T-helper 17 cell (primary cell): ENCODE data around the gene EDRF1. TPM values are rescaled to one million over a fixed set of nuclear protein-coding genes. Genes with fewer than 3 reads are reported as not detected.
A peak's percentile ranks its signal among the peaks of the same experiment; 100 is the strongest.

Experiments
- ATAC-seq: fragments of 150-1000 bp; cut with Tn5 transposase; 2 replicates; pipeline ENCODE4 v1.10.0; 2021; ENCODE audit warnings: mild to moderate bottlenecking, moderate library complexity
- DNase-seq, 3 donors: peaks; one replicate each; pipeline versions ENCODE4 v3.0.0 to v3.0.0-alpha.2; 2020 to 2021
- H3K9me3 ChIP-seq: one replicate; pipeline ENCODE4 v1.7.0; 2013; ENCODE audit warnings: low read length, mild to moderate bottlenecking; ENCODE audit not compliant: control insufficient read depth, poor library complexity, severe bottlenecking
- H3K27ac Mint-ChIP-seq: one replicate; pipeline ENCODE4 v1.8.0; 2022; ENCODE audit warnings: mild to moderate bottlenecking, moderate library complexity, mixed read lengths
- H3K27me3 Mint-ChIP-seq: one replicate; pipeline ENCODE4 v1.8.0; 2022; ENCODE audit warnings: mixed read lengths
- H3K36me3 Mint-ChIP-seq: one replicate; pipeline ENCODE4 v1.8.0; 2022; ENCODE audit warnings: low read depth, mixed read lengths
- H3K4me1 Mint-ChIP-seq: one replicate; pipeline ENCODE4 v1.8.0; 2022; ENCODE audit warnings: mild to moderate bottlenecking, mixed read lengths
- H3K4me3 Mint-ChIP-seq: one replicate; pipeline ENCODE4 v1.8.0; 2022; ENCODE audit warnings: mild to moderate bottlenecking, moderate library complexity, mixed read lengths
- total RNA-seq, 4 donors: library from RNA in 2 of 4; stranded (reverse) in 2 of 4; gene quantifications; one replicate each; pipeline ENCODE4 v1.2.3 and lab custom pipeline; 2022 to 2026

The EDRF1 gene
- total RNA-seq, 2 donors from 2014 or later = 33.5 to 51.1 TPM

DNA sequence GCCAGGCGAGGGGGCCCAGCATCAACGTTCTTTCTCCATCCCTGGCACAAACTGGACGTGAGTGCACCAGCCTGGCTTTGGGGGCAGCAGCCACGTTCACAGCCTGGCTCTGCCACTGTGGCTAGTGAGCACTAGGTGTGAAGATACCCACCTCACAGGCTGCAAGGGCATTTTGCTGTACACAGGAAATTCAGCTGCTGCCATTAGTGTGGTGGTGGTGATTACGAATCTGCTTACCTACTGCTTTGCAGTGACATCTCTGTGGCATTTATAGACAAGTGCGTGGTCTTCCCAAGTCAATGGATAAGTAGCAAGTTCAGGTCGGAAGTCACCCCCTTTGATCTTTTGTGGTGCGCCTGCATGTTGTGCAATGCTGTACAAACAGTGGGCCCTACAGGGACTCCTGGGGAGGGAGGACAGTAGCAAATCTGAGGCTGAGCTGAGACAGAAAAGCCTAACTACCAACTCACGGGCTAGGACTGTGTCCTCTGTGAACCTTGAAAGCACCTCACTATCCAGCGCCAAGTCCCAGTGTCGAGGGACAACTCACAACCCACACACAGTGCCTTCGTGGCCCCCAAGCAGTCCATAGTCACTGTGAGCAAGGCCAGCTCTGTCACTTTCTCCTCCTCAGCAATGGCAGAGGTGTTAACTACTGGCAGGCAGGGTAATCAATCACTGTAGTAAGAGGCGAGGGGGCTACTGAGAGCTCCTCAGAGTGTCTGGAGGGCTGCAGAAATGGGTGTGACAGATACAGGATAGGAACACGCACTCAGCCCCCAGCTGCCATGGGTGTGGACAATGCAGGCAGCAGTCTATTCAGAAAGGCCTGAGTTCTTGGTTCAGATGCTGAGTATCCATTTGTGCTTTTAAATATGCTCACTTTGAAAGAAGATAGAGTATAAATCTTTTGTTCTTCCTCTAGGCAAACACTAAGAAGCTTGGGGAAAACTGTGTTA, 73.1 kb downstream of the EDRF1 start:
- ATAC-seq = no peak
- H3K9me3 ChIP-seq = no peaks in the 10 kb centered on the region
- Mint-ChIP-seq H3K36me3 (peaks cover 12% of the 10 kb centered on the region), H3K4me3 (peak overlapping the region; percentile 36), H3K27me3 (no peaks in the 10 kb centered on the region), H3K4me1 (peaks cover 15% of the 10 kb centered on the region), H3K27ac (no peak overlapping the region)
- DNase-seq = no peak

DNA sequence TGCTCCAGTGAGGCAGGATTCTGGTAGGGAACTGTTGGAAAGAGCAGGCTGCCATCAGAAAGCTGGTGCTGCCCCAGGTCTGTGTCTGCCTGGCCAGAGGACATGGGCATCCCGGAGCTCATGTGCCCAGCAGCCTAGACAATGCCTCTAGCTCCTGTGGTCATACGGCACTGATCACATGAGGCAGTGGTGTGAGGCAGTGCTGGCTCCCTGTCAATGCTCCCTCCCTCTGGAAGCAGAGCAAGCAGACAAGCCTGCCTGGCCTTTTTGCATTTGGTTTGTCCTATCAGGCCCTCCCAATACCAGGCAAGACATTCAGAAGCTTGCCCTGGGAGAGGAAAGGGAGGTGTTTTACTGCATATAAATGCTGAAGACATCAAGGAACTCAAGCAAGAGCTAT, 75.6 kb downstream of the EDRF1 start:
- H3K4me1 Mint-ChIP-seq = peaks cover 3% of the 10 kb centered on the region
- H3K27me3 Mint-ChIP-seq = no peaks in the 10 kb centered on the region
- no peak for DNase-seq
- ATAC-seq = no peak
- H3K4me3 Mint-ChIP-seq = no peak overlapping the region
- H3K27ac Mint-ChIP-seq = no peak overlapping the region
- peaks cover 11% of the 10 kb centered on the region for H3K36me3 Mint-ChIP-seq
- H3K9me3 ChIP-seq = no peaks in the 10 kb centered on the region

DNA sequence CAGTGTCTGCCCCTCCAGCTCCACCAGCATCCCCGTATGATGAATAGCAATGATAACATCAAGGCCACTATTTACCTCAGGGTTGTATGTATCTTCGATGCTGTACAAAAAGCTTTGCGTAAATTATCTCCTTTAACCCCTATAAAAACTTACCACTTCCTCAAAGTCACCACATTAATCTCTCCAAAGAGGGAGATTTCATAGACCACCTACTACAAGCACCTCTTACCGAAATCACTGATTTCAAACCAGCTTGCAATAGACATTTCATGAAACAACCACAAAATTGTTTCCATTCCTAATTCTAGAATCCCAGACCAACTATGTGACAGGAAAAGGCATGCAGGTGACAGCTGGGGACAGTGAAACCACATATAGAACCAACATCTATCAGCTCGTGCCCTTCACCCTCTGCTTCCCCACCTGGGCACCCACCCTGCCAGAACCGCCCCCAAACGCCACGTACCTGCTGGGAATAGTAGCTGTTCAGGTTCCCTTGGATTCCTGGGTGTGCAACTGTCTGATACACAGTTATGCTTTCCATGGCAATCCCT, 76.2 kb downstream of the EDRF1 start:
- H3K36me3 Mint-ChIP-seq = peaks cover 12% of the 10 kb centered on the region
- no peak overlapping the region for H3K4me3 Mint-ChIP-seq
- ATAC-seq (no peak), DNase-seq (no peak)
- H3K27ac Mint-ChIP-seq = peak overlapping the region; percentile 16
- no peaks in the 10 kb centered on the region for H3K27me3 Mint-ChIP-seq
- peaks cover 4% of the 10 kb centered on the region for H3K4me1 Mint-ChIP-seq
- H3K9me3 ChIP-seq = no peaks in the 10 kb centered on the region

DNA sequence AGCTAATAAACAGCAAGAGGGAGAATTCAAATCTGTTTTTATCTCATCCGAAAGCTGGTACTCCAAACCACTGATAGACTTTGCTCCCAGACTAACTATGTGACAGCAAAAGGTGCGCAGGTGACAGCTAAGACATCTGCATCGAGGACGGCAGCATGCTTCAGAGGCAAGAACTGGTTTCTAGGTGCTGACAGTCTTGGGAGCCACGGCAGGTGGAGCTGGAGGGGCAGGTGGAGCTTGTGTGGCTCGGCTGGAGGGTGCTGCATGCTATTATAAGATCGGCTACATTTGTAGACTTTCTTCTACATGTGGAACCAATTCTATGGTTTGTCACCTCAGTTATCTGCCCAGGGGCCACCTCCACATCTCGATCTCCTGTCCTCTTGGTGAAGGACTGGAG, 77.9 kb downstream of the EDRF1 start:
- no peak for ATAC-seq

DNA sequence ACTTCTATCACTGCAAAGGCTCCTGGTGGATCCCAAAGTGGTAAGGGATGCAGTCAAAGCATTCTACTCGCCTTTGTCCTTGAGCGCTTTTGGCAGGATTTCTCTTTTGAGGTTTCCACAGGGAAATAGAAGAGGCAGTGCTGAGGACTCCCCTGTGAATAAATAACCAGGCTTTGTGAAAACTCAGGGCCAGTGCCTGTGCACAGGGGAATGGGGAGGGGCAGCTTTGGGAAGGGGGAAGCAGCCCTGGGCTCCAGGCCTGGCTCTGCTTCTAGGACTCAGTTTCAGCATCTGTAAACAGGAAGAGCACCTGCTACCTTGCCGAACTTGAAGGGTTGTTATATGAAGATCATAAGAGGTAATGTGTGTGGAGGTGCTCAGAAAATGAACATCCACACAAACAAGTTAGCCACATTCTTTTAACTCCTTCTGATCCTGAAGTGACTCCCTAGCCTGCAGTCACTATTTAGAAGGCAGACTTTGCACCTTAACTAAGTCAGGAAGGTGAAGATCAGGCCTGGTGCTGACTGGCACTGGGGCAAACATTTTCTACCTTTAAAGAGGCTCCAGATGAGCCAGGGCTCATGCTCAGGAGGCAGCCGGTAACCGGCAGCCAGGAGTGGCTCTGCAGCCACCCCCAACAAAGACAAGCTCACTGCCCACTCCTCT, 78.6 kb downstream of the EDRF1 start:
- ATAC-seq (no peak), DNase-seq (no peak)
- H3K4me3 Mint-ChIP-seq = no peak overlapping the region
- peaks cover 10% of the 10 kb centered on the region for H3K36me3 Mint-ChIP-seq
- H3K27ac Mint-ChIP-seq = peak overlapping the region; percentile 11
- no peaks in the 10 kb centered on the region for H3K9me3 ChIP-seq
- peaks cover 4% of the 10 kb centered on the region for H3K4me1 Mint-ChIP-seq
- H3K27me3 Mint-ChIP-seq = no peaks in the 10 kb centered on the region

More for the DNA sequence above, 77.9 kb downstream of the EDRF1 start:
- DNase-seq = no peak
- H3K36me3 Mint-ChIP-seq = peaks cover 10% of the 10 kb centered on the region
- H3K27ac Mint-ChIP-seq = no peak overlapping the region
- H3K4me1 Mint-ChIP-seq = peaks cover 4% of the 10 kb centered on the region
- no peaks in the 10 kb centered on the region for H3K9me3 ChIP-seq
- H3K27me3 Mint-ChIP-seq = no peaks in the 10 kb centered on the region
- no peak overlapping the region for H3K4me3 Mint-ChIP-seq

DNA sequence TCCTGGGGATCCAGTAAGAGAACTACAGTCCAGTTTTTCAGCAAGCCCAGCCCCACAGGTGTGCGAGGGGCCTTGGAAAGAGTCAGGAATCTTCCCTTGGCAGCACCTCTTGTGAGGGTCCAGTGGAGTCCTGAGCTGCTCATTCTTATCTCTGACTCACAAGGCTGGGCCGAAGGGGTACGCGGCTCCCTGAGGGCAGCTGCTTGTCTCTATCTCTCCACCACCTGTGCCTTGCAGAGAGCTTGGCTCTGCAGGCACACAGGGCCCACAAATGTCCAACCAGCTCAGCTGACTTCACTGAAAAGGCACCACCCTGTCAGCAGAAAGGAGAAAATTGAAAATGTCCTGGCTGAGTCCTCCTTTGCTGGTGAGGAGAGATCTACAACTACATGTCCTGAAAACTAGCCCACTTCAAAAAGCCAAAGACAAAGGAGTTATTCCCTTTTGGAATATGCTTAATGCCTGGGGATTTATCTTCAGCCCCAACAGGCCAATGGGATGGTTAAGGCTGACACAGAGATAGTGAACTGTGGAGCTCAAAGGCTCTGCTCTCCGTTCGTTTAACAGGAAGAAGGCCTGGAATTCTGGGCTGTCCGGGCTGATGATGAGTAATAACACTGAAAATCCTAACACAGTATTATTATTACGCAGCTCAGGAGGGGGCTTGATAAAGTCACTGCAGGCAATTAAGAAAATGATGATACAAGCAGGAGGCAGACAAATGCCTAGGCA, 80.1 kb downstream of the EDRF1 start:
- Mint-ChIP-seq H3K4me3 (no peak overlapping the region), H3K4me1 (peaks cover 4% of the 10 kb centered on the region), H3K27me3 (no peaks in the 10 kb centered on the region), H3K27ac (peak overlapping the region; percentile 14), H3K36me3 (peaks cover 5% of the 10 kb centered on the region)
- ATAC-seq = no peak
- DNase-seq = no peak
- H3K9me3 ChIP-seq = no peaks in the 10 kb centered on the region

DNA sequence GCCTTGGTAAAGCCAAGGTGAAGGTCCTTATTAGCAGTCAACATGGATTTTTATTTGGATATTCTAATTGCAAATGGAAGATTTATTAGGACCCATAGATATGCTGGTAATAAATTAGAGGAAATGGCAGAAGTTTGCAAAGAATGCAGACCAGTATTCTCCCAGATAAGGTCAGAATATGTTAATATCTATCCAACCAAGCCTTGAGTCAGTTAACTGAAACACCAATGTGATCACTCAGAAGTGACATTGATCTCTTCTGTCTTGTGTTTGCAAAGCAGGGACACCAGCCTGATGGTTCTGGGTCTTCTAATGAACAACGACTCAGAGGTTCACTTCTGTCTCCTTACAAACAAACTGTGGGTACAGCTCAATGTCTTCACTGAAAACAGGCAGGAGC, 82.1 kb downstream of the EDRF1 start:
- no peak for DNase-seq
- no peak overlapping the region for H3K27ac Mint-ChIP-seq
- H3K4me3 Mint-ChIP-seq = no peak overlapping the region
- no peaks in the 10 kb centered on the region for H3K9me3 ChIP-seq
- H3K36me3 Mint-ChIP-seq = peaks cover 2% of the 10 kb centered on the region
- no peaks in the 10 kb centered on the region for H3K27me3 Mint-ChIP-seq
- no peak for ATAC-seq
- H3K4me1 Mint-ChIP-seq = peaks cover 4% of the 10 kb centered on the region

DNA sequence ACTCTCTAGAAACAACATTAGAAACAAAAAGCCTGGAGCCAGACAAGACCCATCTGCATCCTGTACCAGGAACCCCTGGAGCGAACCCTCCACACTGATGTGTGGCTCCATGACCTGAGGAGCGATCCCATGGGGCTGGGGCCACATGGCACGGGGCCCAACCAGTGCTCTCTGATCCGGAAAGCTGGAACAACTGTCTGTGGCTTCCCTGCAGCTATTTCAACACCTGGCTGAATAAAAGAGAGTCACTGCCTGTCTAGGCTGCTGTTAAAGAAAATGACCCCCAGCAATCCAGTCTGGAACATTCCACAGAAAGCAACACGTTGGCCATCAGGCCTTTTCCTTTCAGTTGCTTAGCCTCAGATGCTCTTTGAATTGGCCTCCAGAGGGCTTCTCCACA, 82.6 kb downstream of the EDRF1 start:
- no peak for ATAC-seq

DNA sequence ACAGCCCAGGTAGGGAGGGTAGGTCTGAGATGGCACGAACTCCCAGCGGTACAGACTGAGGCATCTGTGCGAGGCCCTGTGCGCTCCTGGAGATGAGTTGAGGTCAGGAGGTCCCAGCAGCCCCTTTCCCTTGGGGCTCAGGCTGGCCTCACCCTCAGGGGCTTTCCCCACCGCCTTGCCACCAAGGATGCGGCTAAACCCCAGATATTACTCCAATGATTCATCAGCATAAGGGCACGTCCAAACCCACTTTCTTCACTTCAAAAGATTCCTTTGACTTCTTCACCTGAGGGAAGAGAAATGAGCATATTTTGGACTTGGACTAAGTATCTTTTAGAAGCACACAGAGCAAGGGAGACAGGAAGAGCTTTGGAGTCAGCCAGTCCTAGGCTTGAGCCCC, 83.2 kb downstream of the EDRF1 start:
- DNase-seq = no peak
- no peaks in the 10 kb centered on the region for H3K27me3 Mint-ChIP-seq
- H3K4me1 Mint-ChIP-seq = peaks cover 4% of the 10 kb centered on the region
- no peaks in the 10 kb centered on the region for H3K9me3 ChIP-seq
- no peak overlapping the region for H3K4me3 Mint-ChIP-seq
- no peak overlapping the region for H3K27ac Mint-ChIP-seq
- H3K36me3 Mint-ChIP-seq = peaks cover 6% of the 10 kb centered on the region
- no peak for ATAC-seq

More for the DNA sequence above, 82.6 kb downstream of the EDRF1 start:
- Mint-ChIP-seq H3K4me1 (peaks cover 4% of the 10 kb centered on the region), H3K36me3 (peaks cover 3% of the 10 kb centered on the region), H3K27ac (no peak overlapping the region), H3K4me3 (no peak overlapping the region), H3K27me3 (no peaks in the 10 kb centered on the region)
- no peaks in the 10 kb centered on the region for H3K9me3 ChIP-seq
- DNase-seq = no peak

DNA sequence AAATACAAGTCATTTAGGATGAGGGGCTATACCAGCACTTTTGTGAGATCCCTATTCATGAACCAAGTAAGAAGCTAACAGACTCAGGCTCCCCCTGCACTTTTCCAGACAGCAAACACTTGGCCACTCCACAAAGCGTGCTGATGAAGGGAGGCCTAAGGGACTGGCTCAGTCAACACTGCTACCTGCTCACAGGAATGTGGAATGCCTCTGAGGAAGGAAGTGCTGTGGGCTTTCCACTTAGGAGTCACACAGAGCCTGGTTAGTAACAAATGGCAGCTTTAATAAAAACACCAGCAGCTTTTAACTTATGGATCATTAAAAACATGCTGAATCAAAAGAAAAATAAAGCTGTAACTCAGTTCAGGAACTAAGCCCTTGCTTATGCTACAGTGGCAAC, 88.5 kb downstream of the EDRF1 start:
- H3K27me3 Mint-ChIP-seq = no peaks in the 10 kb centered on the region
- peak overlapping the region; percentile 43 for H3K27ac Mint-ChIP-seq
- H3K36me3 Mint-ChIP-seq = peaks cover 6% of the 10 kb centered on the region
- H3K4me1 Mint-ChIP-seq = peaks cover 2% of the 10 kb centered on the region
- no peak overlapping the region for H3K4me3 Mint-ChIP-seq
- H3K9me3 ChIP-seq = no peaks in the 10 kb centered on the region
- no peak for DNase-seq
- no peak for ATAC-seq

DNA sequence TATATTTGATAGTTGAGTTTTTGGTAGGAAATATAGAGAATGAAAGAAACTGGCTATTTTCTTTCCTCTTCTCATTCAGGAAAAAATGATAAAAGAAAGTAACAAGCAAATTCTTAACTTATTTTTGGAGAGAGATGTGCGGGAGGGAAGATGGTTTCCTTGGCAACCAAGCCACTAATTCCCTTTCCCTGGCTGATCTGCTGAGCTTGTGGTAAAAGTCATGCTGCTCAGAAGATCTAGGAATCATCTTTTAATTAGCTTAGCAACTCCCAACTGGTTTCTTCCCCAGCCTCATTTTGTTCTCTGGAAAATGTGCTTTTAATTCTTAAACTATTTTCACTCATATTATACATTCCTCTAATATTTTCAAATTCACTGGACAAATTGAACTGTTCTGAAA, 91.7 kb downstream of the EDRF1 start:
- Mint-ChIP-seq H3K4me1 (peaks cover 2% of the 10 kb centered on the region), H3K36me3 (peaks cover 6% of the 10 kb centered on the region), H3K27me3 (no peaks in the 10 kb centered on the region), H3K4me3 (no peak overlapping the region), H3K27ac (no peak overlapping the region)
- no peaks in the 10 kb centered on the region for H3K9me3 ChIP-seq
- no peak for ATAC-seq
- DNase-seq = no peak

DNA sequence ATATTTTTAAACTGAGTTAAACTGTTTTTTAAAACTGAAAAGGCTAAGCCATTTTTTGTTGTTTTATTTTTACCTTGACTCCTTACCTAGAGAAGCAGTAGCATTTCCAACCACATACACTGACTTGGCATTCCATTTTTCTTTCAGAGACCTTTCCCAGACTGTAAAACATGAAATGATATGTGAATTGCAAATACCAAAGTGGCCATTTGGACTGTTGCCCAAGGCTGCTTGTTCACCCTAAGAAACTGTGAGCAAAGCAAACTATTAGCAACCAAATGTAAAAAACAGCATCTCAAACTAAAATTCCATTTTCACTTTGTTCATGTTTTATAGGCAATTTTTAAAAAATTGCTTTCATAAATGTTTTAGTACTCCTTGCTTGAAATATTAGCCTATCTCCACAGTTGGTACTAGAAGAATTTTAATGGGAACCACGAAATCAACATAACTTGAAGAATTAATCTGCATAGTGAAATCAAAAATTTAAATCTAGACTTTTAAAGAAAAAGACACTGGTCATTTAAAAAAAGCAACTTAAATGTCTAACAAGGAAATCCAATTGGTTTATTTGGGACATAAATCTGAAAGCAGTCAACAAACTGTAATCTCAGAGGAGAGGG, 92.7 kb downstream of the EDRF1 start:
- H3K27me3 Mint-ChIP-seq = no peaks in the 10 kb centered on the region
- ATAC-seq (no peak), DNase-seq (no peak)
- H3K4me1 Mint-ChIP-seq = peaks cover 4% of the 10 kb centered on the region
- H3K9me3 ChIP-seq = no peaks in the 10 kb centered on the region
- H3K4me3 Mint-ChIP-seq = no peak overlapping the region
- peaks cover 5% of the 10 kb centered on the region for H3K36me3 Mint-ChIP-seq
- H3K27ac Mint-ChIP-seq = no peak overlapping the region
